GM21619 (cell line): ENCODE measurements around the gene CERS3.

Experiments
- ATAC-seq: cut with Tn5 transposase; IDR thresholded peaks from one replicate; pipeline ENCODE4 v1.9.1; 2021; ENCODE audit not compliant: unreplicated experiment

The CERS3 gene

DNA sequence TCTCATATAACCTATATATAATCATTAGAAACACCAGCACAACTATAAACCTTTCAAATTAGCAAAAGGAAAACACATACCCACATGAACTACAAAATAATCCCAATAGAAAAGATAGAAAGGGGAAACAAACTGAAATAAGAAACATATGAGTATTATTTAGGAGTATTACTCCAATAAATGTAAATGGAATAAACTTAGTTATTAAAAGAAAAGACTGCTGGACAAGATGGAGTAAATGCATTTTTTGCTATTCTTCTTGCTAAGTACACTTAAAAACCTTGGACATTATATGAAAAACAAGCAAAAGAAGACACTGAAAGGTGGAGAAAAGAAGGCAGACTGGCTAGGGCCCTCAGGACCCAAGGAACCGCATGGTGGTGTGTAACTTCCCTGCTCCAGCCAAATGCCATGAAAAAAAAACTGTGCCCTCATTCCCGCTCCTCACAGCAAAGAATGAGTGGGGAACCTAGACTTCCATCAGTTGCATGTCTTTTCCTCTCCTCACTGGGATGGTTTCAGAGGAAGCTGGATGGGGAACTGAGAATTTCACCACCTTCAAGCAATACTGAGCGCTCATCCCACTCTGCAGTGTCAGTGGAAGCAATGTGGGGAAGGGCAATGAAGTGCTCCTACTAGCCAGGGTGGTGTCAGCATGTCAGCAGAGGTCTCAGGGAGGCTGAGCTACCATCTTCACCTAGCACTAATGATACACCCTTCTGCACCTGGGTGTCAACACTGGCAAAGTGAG lies 143.3 kb downstream of the CERS3 start:
- ATAC-seq = no peak

DNA sequence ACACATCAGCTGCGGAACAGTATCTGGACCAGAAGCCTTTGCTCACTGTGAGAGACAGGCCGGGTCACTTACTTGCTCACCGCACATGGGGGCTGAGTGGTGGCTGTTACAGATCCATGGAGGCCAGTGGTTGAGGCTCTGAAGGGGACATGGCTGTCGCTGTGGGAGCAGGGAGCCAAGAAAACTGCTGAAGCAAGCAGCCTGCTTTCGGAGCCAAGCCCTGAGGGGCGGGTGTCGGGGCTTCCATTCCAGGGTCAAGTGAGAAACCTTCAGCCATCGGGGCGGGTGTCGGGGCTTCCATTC lies 144.7 kb downstream of the CERS3 start:
- no peak for ATAC-seq

DNA sequence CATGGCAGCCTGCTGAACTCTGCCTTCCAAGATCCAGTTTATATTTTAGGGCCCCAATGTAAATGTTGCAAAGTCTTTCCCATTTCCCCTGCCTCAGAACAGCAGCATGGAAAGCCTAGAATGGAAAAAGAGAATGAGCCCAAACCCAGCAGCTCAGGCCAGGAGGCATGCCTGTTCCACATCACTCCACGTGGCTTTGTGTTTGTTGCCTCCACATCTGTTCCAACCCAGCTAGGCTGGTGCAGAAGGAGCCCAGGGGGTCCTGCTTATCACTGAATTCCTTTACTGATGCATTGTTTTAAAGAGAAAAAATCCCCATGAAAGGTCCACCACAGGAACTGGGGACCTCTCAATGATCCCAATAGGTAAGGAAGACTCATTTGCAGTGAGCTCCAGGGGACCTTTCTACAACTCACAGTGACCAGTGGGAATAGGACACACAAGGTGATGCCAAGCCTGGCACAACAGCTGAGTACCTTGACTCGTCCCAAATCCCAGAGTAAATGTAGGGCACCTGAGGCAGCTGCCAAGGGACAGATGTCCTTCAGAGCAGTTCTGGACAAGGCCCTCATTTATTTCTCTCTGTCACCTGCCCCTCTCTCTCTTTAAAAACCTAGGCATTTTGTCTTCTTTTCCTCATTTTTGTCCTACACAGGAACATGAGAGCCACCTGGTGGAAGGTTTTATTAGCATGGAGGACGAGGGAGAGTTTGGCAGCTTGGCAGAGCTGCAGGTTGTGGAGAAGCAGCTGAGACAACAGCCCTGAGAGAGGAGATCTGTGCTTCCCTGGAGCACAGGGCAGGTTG lies 145.2 kb downstream of the CERS3 start:
- no peak for ATAC-seq

DNA sequence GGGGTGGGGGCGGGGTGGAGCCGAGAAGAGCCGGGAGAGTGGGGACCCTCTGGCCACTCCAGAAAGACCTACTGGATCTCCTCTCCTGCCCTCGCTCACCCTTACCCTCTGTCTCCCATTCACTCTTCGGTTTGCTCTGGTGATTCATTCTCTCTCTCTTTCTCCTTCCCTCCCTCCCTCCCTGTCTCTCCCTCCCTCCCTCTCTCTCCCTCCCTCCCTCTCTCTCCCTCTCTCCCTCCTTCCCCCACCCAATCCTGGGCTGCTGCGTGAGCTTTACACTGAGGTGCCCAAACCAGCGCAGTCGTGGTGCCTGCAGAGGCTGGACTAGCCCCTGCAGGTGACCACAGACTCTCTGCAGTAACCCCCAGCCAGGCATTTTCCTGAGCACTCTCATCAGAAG lies 154.8 kb downstream of the CERS3 start:
- ATAC-seq = no peak

DNA sequence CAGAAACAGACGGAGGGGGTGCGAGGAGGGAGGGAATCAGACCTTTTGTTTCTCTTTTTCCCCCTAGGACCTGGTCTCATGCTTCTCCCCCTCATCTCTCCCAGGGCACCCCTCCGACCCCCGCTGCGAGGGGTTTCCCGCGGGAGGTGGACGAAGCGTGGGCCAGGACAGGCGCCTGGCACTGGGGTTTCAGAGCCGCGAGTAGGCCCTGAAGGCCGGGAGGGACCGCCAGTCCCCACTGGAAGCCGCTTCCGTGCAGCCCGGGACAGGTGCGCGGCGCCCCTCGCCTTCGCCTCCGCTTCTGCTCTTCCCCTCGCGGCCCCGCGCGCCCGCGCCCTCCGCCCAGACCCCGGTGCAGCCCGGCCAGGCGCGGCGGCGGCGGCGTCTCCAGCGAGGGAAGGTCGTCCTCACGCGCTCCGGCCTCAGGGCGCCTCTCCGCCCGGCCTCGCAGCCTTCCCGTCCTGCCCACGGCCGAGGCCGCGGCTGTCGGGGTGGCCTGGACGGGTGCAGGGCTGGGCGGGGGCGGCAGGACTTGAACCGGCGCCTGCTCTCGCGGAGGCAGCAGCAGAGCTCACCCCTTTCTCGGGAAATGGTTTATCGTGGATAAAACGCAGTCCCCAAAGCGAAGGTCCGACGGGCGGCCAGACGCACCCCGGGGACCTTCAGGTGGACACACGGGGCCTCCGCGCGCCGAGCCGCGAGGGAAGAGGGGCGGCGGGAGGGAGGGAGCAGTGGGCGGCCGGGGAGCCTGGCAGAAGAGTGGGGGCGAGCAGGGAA lies 155.4 kb downstream of the CERS3 start:
- no peak for ATAC-seq

DNA sequence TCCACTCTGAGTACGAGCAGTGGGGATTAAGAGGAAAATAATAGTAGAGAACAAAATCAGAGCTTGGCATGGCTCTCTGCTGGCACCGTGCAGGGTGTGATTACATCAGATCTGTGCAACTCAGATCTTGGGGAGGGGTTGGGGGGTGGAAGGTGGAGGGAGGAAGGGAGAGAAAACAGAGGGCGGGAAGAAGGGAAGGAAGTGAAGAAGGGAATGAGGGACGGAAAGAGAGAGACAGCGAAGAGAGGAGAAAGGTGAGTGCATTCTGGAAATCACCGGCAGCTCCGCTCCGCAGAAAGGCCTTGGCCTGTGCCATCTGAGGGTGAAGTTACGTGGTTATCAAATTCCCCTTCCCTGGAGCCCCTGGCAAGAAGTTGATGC lies 156.0 kb downstream of the CERS3 start:
- ATAC-seq = no peak

DNA sequence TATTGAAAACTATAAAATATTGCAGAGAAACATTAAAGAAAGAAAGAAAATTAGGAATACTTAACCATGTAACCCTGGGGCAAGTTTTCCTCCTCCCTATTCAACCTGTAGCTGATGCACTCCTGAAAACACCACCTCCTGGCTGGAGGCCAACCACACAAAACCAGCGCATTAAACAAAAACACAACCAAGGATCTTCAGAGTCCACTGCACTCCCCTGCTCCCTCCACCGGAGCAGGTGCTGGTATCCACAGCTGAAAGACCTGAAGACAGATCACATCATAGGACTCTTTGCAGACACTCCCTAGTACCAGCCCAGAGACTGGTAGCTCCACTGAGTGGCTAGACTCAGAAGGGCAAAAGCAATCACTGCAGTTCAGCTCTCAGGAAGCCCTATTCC lies 173.4 kb downstream of the CERS3 start:
- no peak for ATAC-seq

DNA sequence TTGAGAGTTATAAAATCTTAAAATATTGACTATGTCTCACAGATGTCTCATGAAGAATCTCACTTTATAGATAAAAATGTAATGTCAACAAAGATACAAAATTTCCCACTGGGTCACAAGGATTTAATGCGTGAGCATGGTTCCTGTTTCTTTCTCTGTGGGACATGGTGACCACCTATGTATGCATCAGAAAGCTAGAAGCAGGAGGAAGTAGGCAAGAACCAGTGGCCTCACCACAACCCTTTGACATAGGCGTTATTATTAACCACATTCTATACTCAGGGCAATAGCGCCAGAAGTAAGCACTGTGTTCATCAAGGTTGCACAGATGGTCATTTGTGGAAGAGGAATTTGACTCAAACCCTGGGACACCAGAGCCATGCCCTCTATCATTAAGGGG lies 175.3 kb downstream of the CERS3 start:
- ATAC-seq = no peak

DNA sequence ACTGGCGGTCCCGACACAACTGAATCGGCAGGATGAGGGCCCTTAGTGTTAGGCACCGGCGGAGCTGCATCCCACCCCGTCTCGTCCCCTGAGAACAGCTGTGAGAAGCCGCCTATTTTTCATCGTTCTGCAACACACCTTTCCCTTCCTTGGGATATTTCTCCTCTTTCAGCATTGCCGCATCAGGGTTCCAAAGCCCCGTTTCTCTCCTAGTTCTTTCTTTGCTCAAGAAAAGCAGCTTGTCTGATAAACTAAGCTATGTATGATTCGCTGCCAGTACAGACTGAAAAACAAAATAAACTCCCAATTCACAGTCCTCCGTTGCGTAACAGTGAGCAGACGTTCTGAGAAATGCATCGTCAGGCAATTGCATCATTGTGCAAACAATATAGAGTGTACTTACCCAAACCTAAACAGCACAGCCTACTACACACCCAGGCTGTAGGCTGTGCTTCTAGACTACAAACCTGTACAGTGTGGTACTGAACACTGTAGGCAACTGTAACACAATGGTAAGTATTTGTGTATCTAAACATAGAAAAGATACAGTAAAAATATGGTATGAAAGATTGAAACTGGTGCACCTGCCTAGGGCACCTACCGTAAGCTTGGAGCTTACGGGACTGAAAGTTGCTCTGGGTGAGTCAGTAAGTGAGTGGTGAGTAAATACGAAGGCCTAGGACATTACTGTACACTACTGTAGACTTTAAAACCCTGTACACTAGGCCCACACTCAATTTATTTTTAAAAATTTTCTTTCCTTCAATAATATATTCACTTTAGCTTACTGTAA lies 178.1 kb downstream of the CERS3 start:
- no peak for ATAC-seq
